Duodenal mucosa (tissue), 2 donors: ENCODE measurements around the gene SIX4.

Experiments
- H3K27ac ChIP-seq: one replicate; pipeline ENCODE4 v1.7.0; 2013; ENCODE audit warnings: low read depth, low read length
- H3K27me3 ChIP-seq, 2 donors: one replicate each; pipeline ENCODE4 v1.7.0; 2013; ENCODE audit warnings: low read length in 2 of 2, control low read depth in 1 of 2; ENCODE audit not compliant: insufficient read depth in 2 of 2, control insufficient read depth in 1 of 2
- H3K36me3 ChIP-seq, 2 donors: one replicate each; pipeline ENCODE4 v1.7.0; 2013; ENCODE audit warnings: low read length in 2 of 2, control low read depth in 1 of 2; ENCODE audit not compliant: insufficient read depth in 2 of 2, control insufficient read depth in 1 of 2
- H3K4me1 ChIP-seq, 2 donors: one replicate each; pipeline ENCODE4 v1.7.0; 2013; ENCODE audit warnings: low read length in 2 of 2, control low read depth in 1 of 2; ENCODE audit not compliant: insufficient read depth in 2 of 2, control insufficient read depth in 1 of 2
- H3K4me3 ChIP-seq, 2 donors: one replicate each; pipeline ENCODE4 v1.7.0; 2013; ENCODE audit warnings: low read length in 2 of 2, low read depth in 1 of 2
- H3K9ac ChIP-seq, 2 donors: one replicate each; pipeline ENCODE4 v1.7.0; 2013; ENCODE audit warnings: low read length in 2 of 2, low read depth in 1 of 2
- H3K9me3 ChIP-seq, 2 donors: one replicate each; pipeline ENCODE4 v1.7.0; 2013; ENCODE audit warnings: low read length in 2 of 2, control low read depth in 1 of 2; ENCODE audit not compliant: control insufficient read depth in 1 of 2

Gene SIX4

DNA sequence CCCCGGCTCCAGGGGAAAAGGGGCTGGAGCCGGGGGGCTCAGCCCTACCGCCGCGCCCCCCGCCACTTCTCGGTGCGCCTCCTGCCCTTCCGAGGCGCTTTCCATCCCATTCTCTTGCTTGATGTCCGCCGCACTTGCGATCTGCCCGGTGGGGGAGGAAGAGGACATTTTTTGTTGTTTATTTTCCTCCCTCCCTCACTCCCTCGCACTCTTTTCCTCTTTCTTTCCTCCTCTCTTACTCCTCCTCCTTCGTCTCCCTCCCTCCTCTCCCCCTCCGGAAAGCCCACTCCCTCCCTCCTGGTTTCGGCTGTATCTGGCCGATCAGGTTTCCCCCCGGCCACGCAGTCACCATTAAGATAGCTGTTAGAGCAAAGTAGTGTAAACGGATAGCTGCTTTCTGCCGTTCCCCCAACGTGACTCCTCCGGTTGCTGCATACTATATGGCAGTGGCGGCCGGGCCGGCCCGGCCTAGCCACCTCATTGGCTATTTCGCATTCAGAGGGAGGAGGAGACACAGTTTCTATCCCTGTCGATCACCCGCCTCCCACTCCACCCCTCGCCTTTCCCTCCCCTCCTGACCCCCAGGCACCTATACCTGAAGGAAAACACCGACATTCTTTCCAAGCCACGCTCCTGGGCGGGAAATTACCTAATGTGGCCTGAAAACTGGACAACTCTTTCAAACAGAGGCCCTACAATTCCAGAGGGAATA, at the start of gene SIX4:
Gene SIX4, minus strand, starts transcription at position 445 of the 712 bp plus-strand sequence. Its CDS starts 277 bp downstream, at position 168.
- Histone ChIP-seq H3K27ac (no peak within 1 kb of the TSS), H3K9ac (peak within 1 kb of the TSS in 1 of 2 donors; percentile 33), H3K36me3 (no peaks in the 10 kb centered on the region), H3K27me3 (peaks cover 42 to 54% of the 10 kb centered on the region in 2 donors), H3K4me1 (peaks cover 0 to 25% of the 10 kb centered on the region in 2 donors), H3K9me3 (no peaks in the 10 kb centered on the region), H3K4me3 (peak within 1 kb of the TSS; percentile 84 to 88)

DNA sequence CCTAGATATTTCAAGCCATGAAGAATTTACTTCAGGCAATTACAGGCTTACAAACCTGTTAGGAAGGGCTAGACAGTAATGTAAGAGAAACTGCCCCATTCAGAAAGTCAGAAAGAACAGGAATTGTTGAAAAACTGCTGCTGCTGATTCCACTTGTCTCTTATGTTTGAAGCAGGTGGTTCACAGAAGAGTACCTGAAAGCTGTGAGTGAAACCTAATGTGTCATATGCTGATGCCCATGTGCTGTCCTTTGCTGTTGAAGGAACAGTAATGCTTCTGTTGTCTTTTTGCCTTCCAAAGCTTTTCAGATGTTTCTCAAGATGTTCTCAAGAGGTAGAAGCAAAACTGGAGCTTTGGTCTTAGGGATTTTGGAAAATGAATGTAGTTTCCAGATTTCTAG, 49.4 kb upstream of the SIX4 start:
- no peaks in the 10 kb centered on the region for H3K36me3 ChIP-seq
- H3K4me3 ChIP-seq = no peak overlapping the region
- H3K27ac ChIP-seq = no peak overlapping the region
- H3K27me3 ChIP-seq = no peaks in the 10 kb centered on the region
- H3K9ac ChIP-seq = no peak overlapping the region
- no peaks in the 10 kb centered on the region for H3K9me3 ChIP-seq
- no peaks in the 10 kb centered on the region for H3K4me1 ChIP-seq

DNA sequence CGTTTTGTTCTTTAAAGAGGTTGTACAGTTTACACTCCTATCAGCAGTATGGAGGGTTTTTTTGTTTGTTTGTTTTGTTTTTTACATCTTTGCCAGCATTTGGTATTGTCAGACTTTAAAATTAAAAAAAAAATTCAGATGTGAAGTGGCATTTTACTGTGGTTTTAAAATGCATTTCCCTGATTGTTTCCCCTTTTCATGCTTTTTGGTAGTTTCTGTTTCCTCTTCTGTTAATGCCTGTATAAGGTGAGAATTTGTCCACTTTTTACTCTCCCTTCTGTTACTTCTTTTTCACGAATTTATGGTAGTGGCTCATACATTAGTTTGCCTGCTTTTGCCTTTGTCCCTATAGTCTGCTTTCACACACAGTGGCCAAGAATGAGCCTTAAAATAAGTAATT, 47.0 kb upstream of the SIX4 start:
- H3K27me3 ChIP-seq = no peaks in the 10 kb centered on the region
- H3K36me3 ChIP-seq = no peaks in the 10 kb centered on the region
- no peak overlapping the region for H3K9ac ChIP-seq
- no peak overlapping the region for H3K4me3 ChIP-seq
- H3K9me3 ChIP-seq = no peaks in the 10 kb centered on the region
- H3K4me1 ChIP-seq = no peaks in the 10 kb centered on the region
- no peak overlapping the region for H3K27ac ChIP-seq

DNA sequence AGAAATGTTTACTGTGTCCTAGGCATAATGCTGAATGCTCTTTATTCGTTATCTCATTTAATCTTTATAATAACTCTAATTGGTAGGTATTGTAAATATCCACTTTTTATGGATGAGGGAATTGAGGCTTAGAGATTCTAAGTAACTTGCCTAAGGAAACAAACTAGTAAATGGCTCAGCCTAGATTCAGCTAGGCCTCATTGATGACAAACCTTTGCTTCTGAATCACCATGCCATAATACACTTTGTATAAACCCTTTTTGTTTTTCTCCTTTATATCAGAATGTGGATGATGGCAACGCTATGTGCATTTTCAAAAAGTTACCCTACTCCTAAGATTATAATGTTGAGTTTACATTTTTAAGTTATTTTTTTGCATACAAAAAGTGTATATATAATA, 44.5 kb upstream of the SIX4 start:
- Histone ChIP-seq H3K9ac (no peak overlapping the region), H3K36me3 (no peaks in the 10 kb centered on the region), H3K27ac (no peak overlapping the region), H3K27me3 (no peaks in the 10 kb centered on the region), H3K4me3 (no peak overlapping the region), H3K9me3 (no peaks in the 10 kb centered on the region), H3K4me1 (no peaks in the 10 kb centered on the region)

DNA sequence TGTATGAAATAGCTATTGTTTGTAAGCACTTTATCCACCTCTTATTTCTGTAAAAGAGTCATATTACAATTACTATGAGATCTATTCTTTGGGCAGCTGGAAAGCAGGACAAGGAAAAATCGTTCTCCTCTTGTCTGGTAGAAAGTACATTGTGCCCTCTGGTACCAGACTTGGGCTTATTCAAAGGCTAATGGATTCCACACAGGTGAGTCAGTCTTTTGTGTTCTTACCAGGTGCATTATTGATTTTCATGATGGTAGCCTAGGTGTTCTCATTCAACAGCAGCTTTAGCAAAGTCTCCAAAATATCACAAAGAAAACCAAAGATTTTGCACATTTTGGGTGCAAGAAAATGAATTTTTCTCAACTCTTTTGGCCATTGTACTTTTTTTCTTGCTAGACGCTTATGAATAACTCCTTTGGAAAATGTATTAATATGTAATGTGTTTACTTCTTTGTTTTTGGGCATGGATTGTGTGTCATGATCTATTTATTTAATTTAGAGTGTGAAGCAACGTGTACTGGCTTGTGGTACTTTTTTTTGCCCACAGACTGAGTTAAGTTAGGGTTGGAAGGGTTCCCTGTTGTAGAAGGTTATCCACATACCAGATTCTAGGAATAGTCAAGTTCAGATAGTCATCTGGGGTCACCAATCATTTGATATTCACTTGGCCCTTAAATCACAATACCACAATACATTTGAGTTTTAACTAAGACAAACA, 36.7 kb upstream of the SIX4 start:
- Histone ChIP-seq H3K9ac (no peak overlapping the region), H3K36me3 (no peaks in the 10 kb centered on the region), H3K27ac (no peak overlapping the region), H3K27me3 (no peaks in the 10 kb centered on the region), H3K4me3 (no peak overlapping the region), H3K4me1 (peaks cover 0 to 10% of the 10 kb centered on the region in 2 donors), H3K9me3 (no peaks in the 10 kb centered on the region)

DNA sequence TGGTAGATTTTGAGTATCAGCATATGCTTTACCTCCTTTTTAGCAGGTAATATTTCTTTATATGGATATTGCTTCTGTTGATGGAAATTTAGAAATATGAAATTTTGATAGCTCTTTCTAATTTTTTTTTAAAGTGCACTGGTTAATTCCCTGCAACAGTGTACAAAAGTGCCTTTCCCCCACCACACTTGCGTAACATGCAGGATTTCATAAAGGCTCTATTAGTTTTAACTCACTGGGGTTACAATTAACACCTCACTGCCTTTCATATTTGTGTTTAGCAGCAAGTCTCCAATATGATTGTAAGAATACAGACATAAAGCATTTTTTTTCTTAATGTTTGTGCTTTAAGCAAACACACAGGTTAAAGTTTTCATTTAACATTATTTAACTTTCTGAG, 36.1 kb upstream of the SIX4 start:
- peaks cover 0 to 10% of the 10 kb centered on the region in 2 donors for H3K4me1 ChIP-seq
- H3K9me3 ChIP-seq = no peaks in the 10 kb centered on the region
- H3K27ac ChIP-seq = no peak overlapping the region
- no peaks in the 10 kb centered on the region for H3K36me3 ChIP-seq
- H3K9ac ChIP-seq = no peak overlapping the region
- no peaks in the 10 kb centered on the region for H3K27me3 ChIP-seq
- no peak overlapping the region for H3K4me3 ChIP-seq

DNA sequence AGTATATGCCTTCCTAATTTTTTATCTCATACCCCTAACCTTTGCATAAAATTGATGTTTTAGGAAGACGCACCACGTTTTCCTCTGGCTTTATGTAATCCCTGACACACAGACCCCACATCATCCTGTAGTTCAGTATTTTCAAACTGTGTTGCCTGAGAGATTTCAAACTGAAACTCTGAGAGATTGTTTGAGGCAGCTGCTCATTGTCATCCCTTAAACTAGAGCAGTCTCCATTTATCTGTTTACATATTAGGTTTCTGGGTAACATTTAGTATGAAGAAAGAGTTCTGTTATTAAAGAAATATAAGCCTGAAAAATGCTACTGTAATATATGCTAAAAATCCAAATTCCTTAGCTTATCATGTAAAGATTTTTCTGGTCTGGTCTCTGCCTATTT, 34.7 kb upstream of the SIX4 start:
- H3K9me3 ChIP-seq = no peaks in the 10 kb centered on the region
- H3K4me1 ChIP-seq = peaks cover 0 to 10% of the 10 kb centered on the region in 2 donors
- H3K27ac ChIP-seq = no peak overlapping the region
- H3K27me3 ChIP-seq = no peaks in the 10 kb centered on the region
- no peak overlapping the region for H3K4me3 ChIP-seq
- H3K36me3 ChIP-seq = no peaks in the 10 kb centered on the region
- H3K9ac ChIP-seq = no peak overlapping the region

DNA sequence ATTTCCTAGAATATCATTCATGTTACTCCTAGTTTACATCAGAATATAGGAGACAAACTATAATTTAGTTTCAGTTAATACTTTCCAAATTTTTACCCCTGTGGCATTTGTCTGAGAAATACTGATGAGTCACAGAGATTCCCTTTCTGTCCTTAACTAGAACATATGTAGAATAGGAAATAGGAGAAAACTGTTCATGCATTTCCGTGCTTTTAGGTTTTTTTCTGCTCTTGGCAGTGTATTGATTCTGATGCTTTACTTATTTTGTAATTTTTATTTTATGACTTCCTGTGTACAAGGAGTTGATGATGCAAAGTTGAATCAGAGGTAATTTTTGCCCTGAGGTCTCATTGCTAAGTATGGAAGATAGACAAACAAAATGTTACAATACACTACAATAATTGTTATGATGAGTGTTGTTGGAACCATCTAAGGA, 33.4 kb upstream of the SIX4 start:
- H3K36me3 ChIP-seq = no peaks in the 10 kb centered on the region
- no peaks in the 10 kb centered on the region for H3K9me3 ChIP-seq
- no peak overlapping the region for H3K27ac ChIP-seq
- H3K4me3 ChIP-seq = no peak overlapping the region
- peaks cover 0 to 10% of the 10 kb centered on the region in 2 donors for H3K4me1 ChIP-seq
- no peak overlapping the region for H3K9ac ChIP-seq
- no peaks in the 10 kb centered on the region for H3K27me3 ChIP-seq

DNA sequence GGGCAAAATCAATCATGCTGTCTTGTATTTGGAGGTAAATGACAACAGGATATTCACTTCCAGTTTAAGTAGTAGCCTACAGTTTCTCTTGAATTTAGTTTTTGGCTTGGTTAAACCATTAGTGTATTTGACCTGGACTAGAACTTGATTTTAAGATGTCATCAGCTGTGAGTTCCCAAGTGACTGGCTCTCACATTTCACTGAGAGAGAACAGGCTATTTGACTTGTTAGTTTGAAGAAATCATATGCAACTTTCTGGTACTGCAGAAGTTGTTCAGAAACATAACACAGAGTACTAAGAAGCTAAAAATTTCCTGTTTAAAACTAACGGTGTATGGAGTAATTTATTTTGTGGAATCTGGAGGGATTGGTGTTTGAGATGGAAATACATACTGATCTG, 32.7 kb upstream of the SIX4 start:
- H3K9ac ChIP-seq = no peak overlapping the region
- H3K4me3 ChIP-seq = no peak overlapping the region
- no peaks in the 10 kb centered on the region for H3K9me3 ChIP-seq
- H3K4me1 ChIP-seq = peaks cover 0 to 10% of the 10 kb centered on the region in 2 donors
- no peaks in the 10 kb centered on the region for H3K27me3 ChIP-seq
- no peak overlapping the region for H3K27ac ChIP-seq
- H3K36me3 ChIP-seq = no peaks in the 10 kb centered on the region

DNA sequence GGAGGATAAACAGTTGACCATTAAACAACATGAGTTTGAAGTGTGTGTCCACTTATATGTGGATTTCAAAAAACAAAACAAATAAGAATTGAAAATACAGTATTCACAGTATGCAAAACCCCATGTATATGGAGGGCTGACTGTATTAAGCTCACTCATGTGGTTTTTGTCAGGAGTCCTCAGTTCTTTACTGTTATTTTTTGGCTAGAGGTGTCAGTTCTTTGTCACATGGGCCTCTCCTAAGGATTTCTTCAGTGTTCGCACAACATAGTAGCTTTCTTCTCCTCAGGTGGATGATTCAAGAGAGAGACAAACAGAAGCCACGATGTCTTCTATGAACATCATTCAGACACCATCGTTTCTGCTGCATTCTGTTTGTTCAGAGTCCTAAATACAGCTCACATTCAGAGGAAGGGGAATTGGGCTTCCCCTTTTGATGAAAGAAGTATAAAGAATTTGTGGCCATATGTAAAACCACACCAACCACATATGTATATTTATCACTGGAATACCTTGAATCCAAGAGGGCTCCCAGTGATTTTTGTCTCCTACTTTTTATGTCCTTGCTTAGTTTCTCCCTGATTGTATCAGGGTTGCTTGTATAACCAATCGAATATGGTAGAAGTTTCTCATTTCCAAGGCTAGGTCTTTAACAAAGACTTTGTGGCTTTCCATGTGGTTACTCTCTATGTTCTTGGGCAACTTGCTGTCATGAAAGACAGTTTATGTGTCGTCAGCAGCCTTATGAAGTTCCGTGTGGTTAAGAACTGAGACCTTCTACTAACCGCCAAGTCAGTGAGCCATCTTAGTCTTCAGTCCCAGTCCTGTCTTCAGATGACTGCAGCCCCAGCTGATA, 29.3 kb upstream of the SIX4 start:
- H3K27ac ChIP-seq = no peak overlapping the region
- H3K4me3 ChIP-seq = no peak overlapping the region
- H3K4me1 ChIP-seq = peaks cover 0 to 4% of the 10 kb centered on the region in 2 donors
- no peaks in the 10 kb centered on the region for H3K9me3 ChIP-seq
- no peak overlapping the region for H3K9ac ChIP-seq
- H3K27me3 ChIP-seq = no peaks in the 10 kb centered on the region
- H3K36me3 ChIP-seq = no peaks in the 10 kb centered on the region
